ENCODE measurements around the gene MCM9.

MCM9 gene

DNA sequence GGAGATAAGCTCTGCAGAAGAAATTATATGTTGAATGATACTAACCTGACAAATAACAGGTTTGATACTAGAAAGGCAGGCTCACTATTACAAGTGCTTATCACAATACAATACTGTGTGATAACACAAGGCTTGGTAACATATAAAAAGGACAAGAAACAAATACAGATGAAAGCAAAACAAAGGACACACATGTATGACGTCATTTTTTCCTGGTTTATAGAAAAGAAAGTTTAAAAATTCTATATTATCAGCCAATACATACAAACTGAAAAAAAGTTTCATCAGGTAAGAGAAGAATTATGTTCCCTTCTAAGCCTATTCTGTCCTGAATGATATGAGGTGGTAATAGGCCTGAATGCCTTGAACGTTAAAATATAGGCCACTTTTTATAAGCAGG is 32.3 kb upstream of the MCM9 start:
- Histone ChIP-seq H3K9me2 (replicated peaks; ENCODE audit: control insufficient read depth, low read length) (no peaks in the 10 kb centered on the region), H3K4me1 (ENCODE audit: control insufficient read depth, low read length) (no peaks in the 10 kb centered on the region), H3K4me3 (ENCODE audit: low read length) (no peak overlapping the region), H3K79me2 (ENCODE audit: control insufficient read depth, low read length) (no peaks in the 10 kb centered on the region), H3K9me3 (ENCODE audit: control insufficient read depth, insufficient read depth, low read length) (no peaks in the 10 kb centered on the region), H3K27me3 (ENCODE audit: control insufficient read depth, low read length) (0 out of 2 replicates have a peak, but pooled peaks cover 3% of the 10 kb centered on the region), H3F3A (ENCODE audit: control insufficient read depth, insufficient read depth) (no peaks in the 10 kb centered on the region), H3K4me2 (ENCODE audit: low read length) (no peak overlapping the region), H4K20me1 (ENCODE audit: control insufficient read depth, insufficient read depth, low read depth, low read length) (no peaks in the 10 kb centered on the region), H3K27ac (ENCODE audit: low read depth, low read length) (no peak overlapping the region), H3K36me3 (ENCODE audit: control insufficient read depth, low read length) (no peaks in the 10 kb centered on the region)
- TF ChIP-seq EZH2phosphoT487 (IDR thresholded peaks at IDR 0.05; ENCODE audit: borderline replicate concordance, low read length), result no peak
- TF ChIP-seq, protein P1, sequence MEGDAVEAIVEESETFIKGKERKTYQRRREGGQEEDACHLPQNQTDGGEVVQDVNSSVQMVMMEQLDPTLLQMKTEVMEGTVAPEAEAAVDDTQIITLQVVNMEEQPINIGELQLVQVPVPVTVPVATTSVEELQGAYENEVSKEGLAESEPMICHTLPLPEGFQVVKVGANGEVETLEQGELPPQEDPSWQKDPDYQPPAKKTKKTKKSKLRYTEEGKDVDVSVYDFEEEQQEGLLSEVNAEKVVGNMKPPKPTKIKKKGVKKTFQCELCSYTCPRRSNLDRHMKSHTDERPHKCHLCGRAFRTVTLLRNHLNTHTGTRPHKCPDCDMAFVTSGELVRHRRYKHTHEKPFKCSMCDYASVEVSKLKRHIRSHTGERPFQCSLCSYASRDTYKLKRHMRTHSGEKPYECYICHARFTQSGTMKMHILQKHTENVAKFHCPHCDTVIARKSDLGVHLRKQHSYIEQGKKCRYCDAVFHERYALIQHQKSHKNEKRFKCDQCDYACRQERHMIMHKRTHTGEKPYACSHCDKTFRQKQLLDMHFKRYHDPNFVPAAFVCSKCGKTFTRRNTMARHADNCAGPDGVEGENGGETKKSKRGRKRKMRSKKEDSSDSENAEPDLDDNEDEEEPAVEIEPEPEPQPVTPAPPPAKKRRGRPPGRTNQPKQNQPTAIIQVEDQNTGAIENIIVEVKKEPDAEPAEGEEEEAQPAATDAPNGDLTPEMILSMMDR (IDR thresholded peaks at IDR 0.05; ENCODE audit: low read depth, low read length, poor library complexity, severe bottlenecking), result no peak

- H3K4me1 ChIP-seq (ENCODE audit: control insufficient read depth, low read length), result no peaks in the 10 kb centered on the region
- H3K9me2 ChIP-seq (replicated peaks; ENCODE audit: control insufficient read depth, low read length), result no peaks in the 10 kb centered on the region
- H3F3A ChIP-seq (ENCODE audit: control insufficient read depth, insufficient read depth), result no peaks in the 10 kb centered on the region
- no peak overlapping the region for H3K4me2 ChIP-seq (ENCODE audit: low read length)
- no peaks in the 10 kb centered on the region for H4K20me1 ChIP-seq (ENCODE audit: control insufficient read depth, insufficient read depth, low read depth, low read length)
- H3K27me3 ChIP-seq (ENCODE audit: control insufficient read depth, low read length), result no peaks in the 10 kb centered on the region
- no peaks in the 10 kb centered on the region for H3K9me3 ChIP-seq (ENCODE audit: control insufficient read depth, insufficient read depth, low read length)
- H3K36me3 ChIP-seq (ENCODE audit: control insufficient read depth, low read length), result no peaks in the 10 kb centered on the region
- no peaks in the 10 kb centered on the region for H3K79me2 ChIP-seq (ENCODE audit: control insufficient read depth, low read length)
- no peak overlapping the region for H3K27ac ChIP-seq (ENCODE audit: low read depth, low read length)
- TF ChIP-seq, protein P1 (IDR thresholded peaks at IDR 0.05; ENCODE audit: low read depth, low read length, poor library complexity, severe bottlenecking), result no peak
- no peak for TF ChIP-seq EZH2phosphoT487 (IDR thresholded peaks at IDR 0.05; ENCODE audit: borderline replicate concordance, low read length)
- H3K4me3 ChIP-seq (ENCODE audit: low read length), result no peak overlapping the region
Measured at GRCh38 chr6:118965843-118966370, 30.9 kb upstream of the MCM9 start.

DNA sequence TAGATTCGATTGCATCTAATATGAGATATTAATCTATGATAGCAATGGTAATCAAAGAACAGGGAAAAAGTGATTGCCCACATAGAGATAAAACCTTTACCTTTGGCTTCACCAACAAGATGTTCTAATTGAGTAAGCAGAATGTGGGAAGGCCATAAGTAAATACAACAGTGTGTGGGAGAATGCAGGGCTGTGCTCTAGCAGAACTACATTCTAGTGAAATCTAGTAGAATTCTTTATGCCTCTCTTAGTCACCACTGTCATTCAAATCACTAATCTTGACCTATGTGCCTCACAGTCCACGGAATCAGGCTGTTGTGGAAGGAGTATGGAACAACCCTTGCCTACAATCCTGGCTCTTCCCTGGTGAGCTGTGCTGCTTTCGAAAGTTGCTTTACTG is 30.4 kb upstream of the MCM9 start:
- no peak for TF ChIP-seq EZH2phosphoT487 (IDR thresholded peaks at IDR 0.05; ENCODE audit: borderline replicate concordance, low read length)
- TF ChIP-seq, protein P1 (IDR thresholded peaks at IDR 0.05; ENCODE audit: low read depth, low read length, poor library complexity, severe bottlenecking), result no peak
- no peaks in the 10 kb centered on the region for H3K9me3 ChIP-seq (ENCODE audit: control insufficient read depth, insufficient read depth, low read length)

More for the DNA sequence above, 30.4 kb upstream of the MCM9 start:
- Histone ChIP-seq H3K4me2 (ENCODE audit: low read length) (no peak overlapping the region), H3K4me3 (ENCODE audit: low read length) (no peak overlapping the region), H3K79me2 (ENCODE audit: control insufficient read depth, low read length) (no peaks in the 10 kb centered on the region), H3K27ac (ENCODE audit: low read depth, low read length) (no peak overlapping the region), H4K20me1 (ENCODE audit: control insufficient read depth, insufficient read depth, low read depth, low read length) (no peaks in the 10 kb centered on the region), H3K27me3 (ENCODE audit: control insufficient read depth, low read length) (no peaks in the 10 kb centered on the region), H3K4me1 (ENCODE audit: control insufficient read depth, low read length) (no peaks in the 10 kb centered on the region), H3F3A (ENCODE audit: control insufficient read depth, insufficient read depth) (no peaks in the 10 kb centered on the region), H3K9me2 (replicated peaks; ENCODE audit: control insufficient read depth, low read length) (no peaks in the 10 kb centered on the region), H3K36me3 (ENCODE audit: control insufficient read depth, low read length) (no peaks in the 10 kb centered on the region)
